ENCODE measurements around the gene EMILIN3.

Gene EMILIN3

GRCh38 chr20:41362748-41363140 is 3.9 kb downstream of the EMILIN3 start:
- DNase-seq: no peak

GRCh38 chr20:41361757-41362747 is 4.6 kb downstream of the EMILIN3 start:
- no peak for DNase-seq

GRCh38 chr20:41360831-41361756 is 5.5 kb downstream of the EMILIN3 start:
- no peak for DNase-seq

- no peak for DNase-seq
Measured at GRCh38 chr20:41359541-41360011, 7.0 kb downstream of the EMILIN3 start.

- DNase-seq: no peak
Measured at GRCh38 chr20:41358717-41359116, 7.9 kb downstream of the EMILIN3 start.

- no peak for DNase-seq
Measured at GRCh38 chr20:41358230-41358629, 8.4 kb downstream of the EMILIN3 start.

GRCh38 chr20:41357424-41358163 is 9.0 kb downstream of the EMILIN3 start:
- DNase-seq: no peak

GRCh38 chr20:41356951-41357350 is 9.7 kb downstream of the EMILIN3 start:
- DNase-seq: no peak

- DNase-seq: no peak
Measured at GRCh38 chr20:41355598-41356203, 10.9 kb downstream of the EMILIN3 start.

GRCh38 chr20:41355192-41355591 is 11.4 kb downstream of the EMILIN3 start:
- no peak for DNase-seq

GRCh38 chr20:41353530-41353929 is 13.1 kb downstream of the EMILIN3 start:
- no peak for DNase-seq

GRCh38 chr20:41352666-41353065 is 14.0 kb downstream of the EMILIN3 start:
- no peak for DNase-seq

- DNase-seq: no peak
Measured at GRCh38 chr20:41352106-41352505, 14.5 kb downstream of the EMILIN3 start.

GRCh38 chr20:41350408-41350962 is 16.1 kb downstream of the EMILIN3 start:
- DNase-seq: no peak

GRCh38 chr20:41349943-41350342 is 16.7 kb downstream of the EMILIN3 start:
- DNase-seq: no peak

GRCh38 chr20:41349266-41349665 is 17.4 kb downstream of the EMILIN3 start:
- DNase-seq: no peak

- DNase-seq: no peak
Measured at GRCh38 chr20:41348430-41349172, 18.0 kb downstream of the EMILIN3 start.

- DNase-seq: no peak
Measured at GRCh38 chr20:41347523-41348429, 18.8 kb downstream of the EMILIN3 start.

GRCh38 chr20:41345729-41346067 is 20.9 kb downstream of the EMILIN3 start:
- DNase-seq: no peak

Data from activated T-cell treated with anti-CD3 and anti-CD28 coated beads, Interleukin-2, amount 50 U/mL, for 48 hours (primary cell).